Adrenal gland (tissue), 5 donors: Measurements from ENCODE around the gene R3HDM4.

Experiments
- POLR2A ChIP-seq, 2 donors: fragments of 450-650 bp; IDR thresholded peaks; one replicate each; pipeline ENCODE4 v1.6.1; 2017; ENCODE audit warnings: antibody characterized with exemption in 2 of 2, mild to moderate bottlenecking in 2 of 2, moderate library complexity in 1 of 2
- TF ChIP-seq, protein P1 (sequence below), 6 experiments: fragments of 450-650 bp in 4 of 6; fragments of 200-600 bp in 2 of 6; sonication (generic) in 1 of 6; IDR thresholded peaks; 1 replicate in 5 of 6; 2 replicates in 1 of 6; pipeline versions ENCODE4 v1.5.1 to v1.8.0; 2016 to 2021; ENCODE audit warnings: antibody characterized with exemption in 6 of 6, mild to moderate bottlenecking in 2 of 6, moderate library complexity in 1 of 6
- donor health status: DM: no; HTN: no; CAD: no.

DNA sequence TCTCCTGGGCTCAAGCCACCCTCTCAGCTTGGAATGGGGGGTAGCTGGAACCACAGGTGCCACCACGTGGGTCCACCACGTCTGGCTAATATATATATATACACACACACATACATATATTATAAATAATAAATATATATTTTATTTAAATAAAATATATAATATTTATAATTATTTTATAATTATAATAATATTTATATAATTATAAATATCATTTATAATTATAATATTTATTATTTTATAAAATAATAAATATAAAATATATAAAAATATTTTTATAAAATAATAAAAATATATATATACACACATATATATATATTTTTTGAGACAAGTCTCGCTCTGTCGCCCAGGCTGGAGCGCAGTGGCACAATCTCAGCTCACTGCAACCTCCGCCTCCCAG, 58.5 kb downstream of the R3HDM4 start:
- TF ChIP-seq, protein P1, sequence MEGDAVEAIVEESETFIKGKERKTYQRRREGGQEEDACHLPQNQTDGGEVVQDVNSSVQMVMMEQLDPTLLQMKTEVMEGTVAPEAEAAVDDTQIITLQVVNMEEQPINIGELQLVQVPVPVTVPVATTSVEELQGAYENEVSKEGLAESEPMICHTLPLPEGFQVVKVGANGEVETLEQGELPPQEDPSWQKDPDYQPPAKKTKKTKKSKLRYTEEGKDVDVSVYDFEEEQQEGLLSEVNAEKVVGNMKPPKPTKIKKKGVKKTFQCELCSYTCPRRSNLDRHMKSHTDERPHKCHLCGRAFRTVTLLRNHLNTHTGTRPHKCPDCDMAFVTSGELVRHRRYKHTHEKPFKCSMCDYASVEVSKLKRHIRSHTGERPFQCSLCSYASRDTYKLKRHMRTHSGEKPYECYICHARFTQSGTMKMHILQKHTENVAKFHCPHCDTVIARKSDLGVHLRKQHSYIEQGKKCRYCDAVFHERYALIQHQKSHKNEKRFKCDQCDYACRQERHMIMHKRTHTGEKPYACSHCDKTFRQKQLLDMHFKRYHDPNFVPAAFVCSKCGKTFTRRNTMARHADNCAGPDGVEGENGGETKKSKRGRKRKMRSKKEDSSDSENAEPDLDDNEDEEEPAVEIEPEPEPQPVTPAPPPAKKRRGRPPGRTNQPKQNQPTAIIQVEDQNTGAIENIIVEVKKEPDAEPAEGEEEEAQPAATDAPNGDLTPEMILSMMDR (IDR thresholded peaks at IDR 0.05) = no peak
- TF ChIP-seq POLR2A (IDR thresholded peaks at IDR 0.05) = no peak
